ENCODE data around the gene YTHDF2. TPM values are rescaled to one million over a fixed set of nuclear protein-coding genes. Genes with fewer than 3 reads are reported as not detected.

Gene YTHDF2
- total RNA-seq, 1 experiment from 2014 or later = 90.6 TPM

DNA sequence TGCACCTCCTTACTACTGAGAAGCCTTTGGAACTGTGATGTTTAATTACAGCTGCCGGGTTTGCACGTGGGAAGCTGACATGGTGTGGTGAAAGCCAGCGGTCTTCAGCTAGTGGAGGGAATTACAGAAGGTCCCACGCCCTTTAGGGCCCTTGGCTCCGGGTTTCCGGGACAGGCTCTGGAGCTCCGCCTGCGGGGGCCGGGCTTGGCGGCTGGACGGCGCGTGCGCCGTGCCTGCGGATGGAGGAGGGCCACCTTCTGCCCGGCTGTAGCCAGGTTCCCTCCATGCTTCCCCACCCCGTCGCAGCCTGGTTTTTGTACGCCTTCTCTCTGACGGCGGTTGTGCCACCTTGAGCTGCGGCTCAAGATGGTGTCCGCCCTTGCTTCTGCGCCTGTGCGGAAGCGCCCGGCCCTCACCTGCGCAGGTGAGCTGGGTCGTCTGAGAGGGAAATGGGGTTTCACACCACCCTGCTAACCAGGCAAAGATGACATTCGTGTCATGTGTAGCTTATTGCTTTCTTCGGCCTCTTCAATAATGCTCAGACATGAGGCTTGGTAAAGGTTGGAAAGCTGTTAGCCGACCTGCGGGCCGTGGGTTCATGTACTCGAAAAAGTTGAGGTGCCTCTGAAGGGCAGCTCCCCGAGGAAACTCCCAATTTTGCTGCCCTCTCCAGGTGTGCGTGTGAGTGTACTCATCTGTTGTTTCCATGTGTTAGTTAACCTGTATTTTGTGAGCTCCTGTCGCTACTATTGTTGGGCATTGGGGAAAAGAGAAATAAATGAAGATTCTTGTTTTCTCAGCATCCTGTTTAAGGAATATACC is 38.6 kb downstream of the YTHDF2 start (continued):
- TF ChIP-seq POLR2A (IDR thresholded peaks at IDR 0.05; ENCODE audit: borderline replicate concordance, extremely low read depth, insufficient read depth, insufficient read length) (no peak), POLR2AphosphoS5 (IDR thresholded peaks at IDR 0.05; ENCODE audit: low read depth, low read length) (no peak), SIN3A (IDR thresholded peaks at IDR 0.05; ENCODE audit: low read depth) (no peak), MAX (IDR thresholded peaks at IDR 0.05) (no peak)

GRCh38 chr1:28776341-28776740 is 39.6 kb downstream of the YTHDF2 start:
- Histone ChIP-seq H3K4me1 (ENCODE audit: control insufficient read depth in 1 of 2, insufficient read depth in 2 of 2, low read length in 2 of 2) (no peaks in the 10 kb centered on the region), H3K9me2 (ENCODE audit: insufficient read depth) (no peaks in the 10 kb centered on the region), H3K27me3 (ENCODE audit: insufficient read depth, low read length) (no peaks in the 10 kb centered on the region), H3K27ac (ENCODE audit: low read depth, low read length) (no peak overlapping the region), H3K4me3 (replicated peaks in 1 of 2; ENCODE audit: low read depth in 1 of 2, low read length in 2 of 2) (no peak overlapping the region), H2AFZ (ENCODE audit: low read depth, low read length, poor library complexity, severe bottlenecking) (no peak overlapping the region), H3K79me2 (ENCODE audit: insufficient read depth, low read length) (peaks cover 10% of the 10 kb centered on the region; the same call in 1 of the 2 replicates), H3K9ac (ENCODE audit: low read length) (no peak overlapping the region), H4K20me1 (ENCODE audit: insufficient read depth) (no peaks in the 10 kb centered on the region), H3K4me2 (ENCODE audit: low read length) (no peak overlapping the region), H3K36me3 (ENCODE audit: control insufficient read depth in 1 of 2, insufficient read depth in 2 of 2, low read length in 2 of 2) (peaks cover 2 to 3% of the 10 kb centered on the region in 2 experiments; a peak in 3 of 4 replicates), H3K9me3 (ENCODE audit: control insufficient read depth in 1 of 2, insufficient read depth in 1 of 2, low read depth in 1 of 2, low read length in 2 of 2) (no peaks in the 10 kb centered on the region)
- BruUV-seq (replicated peaks) = no TSS peak
- intact Hi-C loops (cut with micrococcal nuclease) = no loop called here
- ChIA-PET CTCF (interaction anchor here (1.5 to 2.3 kb wide), 2 partner anchors 9 to 101 kb away, joined by 6 to 9 read pairs; no protein-coding TSS in a partner anchor), POLR2A (no interaction called here), RAD21 (ENCODE audit: low non-redundant PET in 1 of 2, low total read pairs in 2 of 2, uncharacterized antibody in 2 of 2, unreplicated experiment in 2 of 2) (no interaction called here)
- ATAC-seq (no peak), DNase-seq (ENCODE audit: low read depth, low spot score) (no peak)
- no peak for TF ChIP-seq CBX3 (IDR thresholded peaks at IDR 0.05; ENCODE audit: low read depth)
- TF ChIP-seq POLR2A (IDR thresholded peaks at IDR 0.05; ENCODE audit: borderline replicate concordance, extremely low read depth, insufficient read depth, insufficient read length) = no peak
- TF ChIP-seq SRF (IDR thresholded peaks at IDR 0.05; ENCODE audit: low read depth) = no peak
- TF ChIP-seq REST (IDR thresholded peaks at IDR 0.05; ENCODE audit: low read depth) = no peak
- no peak for TF ChIP-seq FOSL1 (IDR thresholded peaks at IDR 0.05; ENCODE audit: low read depth)
- no peak for TF ChIP-seq POLR2AphosphoS5 (IDR thresholded peaks at IDR 0.05; ENCODE audit: low read depth, low read length)
- no peak for TF ChIP-seq ZFX (IDR thresholded peaks at IDR 0.05)
- no peak for TF ChIP-seq ELF1 (IDR thresholded peaks at IDR 0.05; ENCODE audit: borderline replicate concordance, low read depth)
- TF ChIP-seq YY1 (IDR thresholded peaks at IDR 0.05; ENCODE audit: extremely low read depth, insufficient replicate concordance, low read depth, low read length) = no peak
- TF ChIP-seq CTCF (IDR thresholded peaks at IDR 0.05 in 2 of 3, conservative IDR thresholded peaks at IDR 0.05 in 1 of 3; ENCODE audit: borderline replicate concordance in 1 of 3, insufficient read depth in 1 of 3, low read depth in 2 of 3, low read length in 2 of 3) = no peak
- TF ChIP-seq CEBPB (IDR thresholded peaks at IDR 0.05; ENCODE audit: low read depth) = no peak
- TF ChIP-seq SP1 (IDR thresholded peaks at IDR 0.05; ENCODE audit: low read depth) = no peak
- TF ChIP-seq MAX (IDR thresholded peaks at IDR 0.05) = no peak
- no peak for TF ChIP-seq JUND (IDR thresholded peaks at IDR 0.05)
- no peak for TF ChIP-seq ZNF274 (IDR thresholded peaks at IDR 0.05; ENCODE audit: low read depth, low read length)
- TF ChIP-seq RAD21 (IDR thresholded peaks at IDR 0.05; ENCODE audit: low read depth) = no peak
- TF ChIP-seq, protein P1, sequence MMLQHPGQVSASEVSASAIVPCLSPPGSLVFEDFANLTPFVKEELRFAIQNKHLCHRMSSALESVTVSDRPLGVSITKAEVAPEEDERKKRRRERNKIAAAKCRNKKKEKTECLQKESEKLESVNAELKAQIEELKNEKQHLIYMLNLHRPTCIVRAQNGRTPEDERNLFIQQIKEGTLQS (IDR thresholded peaks at IDR 0.05) = no peak
